PFSK-1 (cell line): Measurements from ENCODE around the gene PHLDA1.

Source experiments
- POLR2AphosphoS5 ChIP-seq: IDR thresholded peaks from 2 replicates; pipeline ENCODE4 v1.6.1; 2012; ENCODE audit warnings: low read depth, mild to moderate bottlenecking, control low read depth, low read length, moderate library complexity
- REST ChIP-seq, 2 experiments: IDR thresholded peaks; 2 replicates each; pipeline versions ENCODE4 v1.6.1 to v1.8.0; 2011 to 2012; ENCODE audit warnings: low read depth in 2 of 2, low read length in 2 of 2, control low read depth in 1 of 2, inconsistent platforms in 1 of 2, mild to moderate bottlenecking in 1 of 2, moderate library complexity in 1 of 2; ENCODE audit not compliant: insufficient read depth in 1 of 2
- SIN3A ChIP-seq: IDR thresholded peaks from 2 replicates; pipeline ENCODE4 v1.6.1; 2012; ENCODE audit warnings: mild to moderate bottlenecking, low read length, moderate library complexity, borderline replicate concordance; ENCODE audit not compliant: insufficient read depth
- TAF1 ChIP-seq: IDR thresholded peaks from 2 replicates; pipeline ENCODE4 v1.6.1; 2012; ENCODE audit warnings: low read length, control low read depth, borderline replicate concordance; ENCODE audit not compliant: insufficient read depth

GRCh38 chr12:75994069-75994740, 37.4 kb downstream of the PHLDA1 start:
- no peak for TF ChIP-seq POLR2AphosphoS5
- no peak for TF ChIP-seq SIN3A
- TF ChIP-seq REST (IDR thresholded peaks at IDR 0.05; ENCODE audit: insufficient read depth in 1 of 2, low read depth in 2 of 2, low read length in 2 of 2), result no peak
- no peak for TF ChIP-seq TAF1
